ENCODE results near the gene RILPL1. TPM values are rescaled to one million over a fixed set of nuclear protein-coding genes. Genes with fewer than 3 reads are reported as not detected.

The RILPL1 gene
- total RNA-seq, 1 donor from 2014 or later = 7.9 TPM

DNA sequence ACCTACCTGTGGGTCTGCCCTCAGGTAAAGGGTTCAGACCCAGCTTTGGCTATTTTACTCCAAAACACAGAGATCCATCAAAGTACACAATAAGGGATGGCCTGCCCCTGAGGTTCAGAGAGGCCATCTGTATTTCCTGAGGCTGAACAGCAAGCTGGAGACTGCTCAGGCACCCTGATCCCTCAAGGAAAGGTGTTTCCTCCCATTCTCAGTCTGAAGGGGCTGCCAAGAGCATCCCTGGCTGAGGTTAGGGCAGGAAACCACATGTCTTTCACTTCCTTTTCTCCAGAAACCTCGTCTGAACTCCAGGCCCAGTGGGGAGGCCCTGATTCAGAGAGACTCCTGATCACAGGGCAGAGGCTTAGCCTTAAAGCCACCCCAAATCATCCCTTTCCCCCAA, 1.5 kb downstream of the RILPL1 start:
- no peak for TF ChIP-seq CTCF (IDR thresholded peaks at IDR 0.05; ENCODE audit: insufficient read depth, low read length, severe bottlenecking)
- DNase-seq (ENCODE audit: low read depth) = peak; percentile 22
- no peak for FAIRE-seq

DNA sequence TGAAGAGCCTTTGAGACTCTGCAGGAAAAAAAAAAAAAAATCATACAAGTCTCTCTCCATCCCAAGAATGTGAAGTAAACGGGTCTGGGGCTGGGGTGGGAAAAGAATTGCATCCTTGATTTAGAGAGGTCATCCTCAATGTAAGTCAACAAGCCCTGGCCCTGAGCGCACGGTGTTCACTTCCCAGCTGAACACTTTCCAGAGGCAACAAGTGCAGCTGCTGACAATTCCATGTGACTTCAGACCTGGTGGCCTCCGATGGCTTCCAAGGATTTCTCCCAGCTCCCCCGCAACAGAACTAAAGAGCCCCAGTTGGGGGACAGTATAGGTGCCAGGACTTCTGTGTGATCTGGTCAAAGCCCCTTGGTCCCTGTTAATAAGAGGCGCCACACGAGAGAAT, 2.4 kb downstream of the RILPL1 start:
- no peak for FAIRE-seq
- no peak overlapping the region for H3K4me3 ChIP-seq (ENCODE audit: low read depth, low read length)

More for the DNA sequence above, 1.5 kb downstream of the RILPL1 start:
- Histone ChIP-seq H3K27me3 (ENCODE audit: control insufficient read depth, insufficient read depth, low read length) (no peaks in the 10 kb centered on the region), H3K36me3 (ENCODE audit: control insufficient read depth, insufficient read depth, low read length) (peaks cover 5% of the 10 kb centered on the region), H3K4me3 (ENCODE audit: low read depth, low read length) (peak overlapping the region; percentile 98)

GRCh38 chr12:123530668-123531067, 2.9 kb downstream of the RILPL1 start:
- H3K27me3 ChIP-seq (ENCODE audit: control insufficient read depth, insufficient read depth, low read length) = no peaks in the 10 kb centered on the region
- FAIRE-seq = no peak
- H3K36me3 ChIP-seq (ENCODE audit: control insufficient read depth, insufficient read depth, low read length) = peaks cover 6% of the 10 kb centered on the region
- TF ChIP-seq CTCF (IDR thresholded peaks at IDR 0.05; ENCODE audit: insufficient read depth, low read length, severe bottlenecking) = no peak
- no peak for DNase-seq (ENCODE audit: low read depth)
- no peak overlapping the region for H3K4me3 ChIP-seq (ENCODE audit: low read depth, low read length)

More for the DNA sequence above, 2.4 kb downstream of the RILPL1 start:
- Histone ChIP-seq H3K27me3 (ENCODE audit: control insufficient read depth, insufficient read depth, low read length) (no peaks in the 10 kb centered on the region), H3K36me3 (ENCODE audit: control insufficient read depth, insufficient read depth, low read length) (peaks cover 6% of the 10 kb centered on the region)
- TF ChIP-seq CTCF (IDR thresholded peaks at IDR 0.05; ENCODE audit: insufficient read depth, low read length, severe bottlenecking) = no peak
- no peak for DNase-seq (ENCODE audit: low read depth)

DNA sequence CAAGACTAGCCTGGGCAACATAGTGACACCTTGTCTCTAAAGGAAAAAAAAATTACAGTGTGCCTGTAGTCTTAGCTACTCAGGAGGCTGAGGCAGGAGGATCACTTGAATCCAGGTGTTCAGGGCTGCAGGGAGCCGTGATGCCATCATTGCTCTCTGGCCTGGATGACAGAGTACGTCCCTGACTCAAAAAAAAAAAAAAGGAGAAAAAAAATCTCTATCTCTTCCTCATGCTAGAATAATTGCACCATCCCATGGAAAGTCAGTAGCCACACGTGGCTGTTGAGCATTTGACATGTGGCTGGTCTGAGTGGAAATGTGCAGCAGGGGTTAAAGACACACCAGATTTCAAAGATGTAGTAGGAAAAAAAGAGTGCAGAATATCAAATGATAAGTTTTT, 3.8 kb downstream of the RILPL1 start:
- Histone ChIP-seq H3K36me3 (ENCODE audit: control insufficient read depth, insufficient read depth, low read length) (peaks cover 6% of the 10 kb centered on the region), H3K27me3 (ENCODE audit: control insufficient read depth, insufficient read depth, low read length) (no peaks in the 10 kb centered on the region), H3K4me3 (ENCODE audit: low read depth, low read length) (no peak overlapping the region)
- FAIRE-seq (no peak), DNase-seq (ENCODE audit: low read depth) (no peak)
- TF ChIP-seq CTCF (IDR thresholded peaks at IDR 0.05; ENCODE audit: insufficient read depth, low read length, severe bottlenecking) = no peak

GRCh38 chr12:123528858-123529257, 4.7 kb downstream of the RILPL1 start:
- peaks cover 6% of the 10 kb centered on the region for H3K36me3 ChIP-seq (ENCODE audit: control insufficient read depth, insufficient read depth, low read length)
- no peaks in the 10 kb centered on the region for H3K27me3 ChIP-seq (ENCODE audit: control insufficient read depth, insufficient read depth, low read length)
- H3K4me3 ChIP-seq (ENCODE audit: low read depth, low read length) = no peak overlapping the region
- FAIRE-seq (no peak), DNase-seq (ENCODE audit: low read depth) (no peak)
- no peak for TF ChIP-seq CTCF (IDR thresholded peaks at IDR 0.05; ENCODE audit: insufficient read depth, low read length, severe bottlenecking)

GRCh38 chr12:123526542-123527080, 6.9 kb downstream of the RILPL1 start:
- Histone ChIP-seq H3K27me3 (ENCODE audit: control insufficient read depth, insufficient read depth, low read length) (no peaks in the 10 kb centered on the region), H3K36me3 (ENCODE audit: control insufficient read depth, insufficient read depth, low read length) (peaks cover 24% of the 10 kb centered on the region), H3K4me3 (ENCODE audit: low read depth, low read length) (no peak overlapping the region)
- TF ChIP-seq CTCF (IDR thresholded peaks at IDR 0.05; ENCODE audit: insufficient read depth, low read length, severe bottlenecking) = no peak
- FAIRE-seq (no peak), DNase-seq (ENCODE audit: low read depth) (no peak)
